Neural crest cell (in vitro differentiated cells): ENCODE data around the gene ATP2A1. TPM values are rescaled to one million over a fixed set of nuclear protein-coding genes. Genes with fewer than 3 reads are reported as not detected.
"Not testable (repeated sequence)": the region's sequence is repeated elsewhere in the genome, so short reads cannot be mapped to it uniquely, and the experiment has no call there.

Experiments
- DNase-seq: peaks from one replicate; pipeline ENCODE4 v3.0.0; 2021; ENCODE audit warnings: low read depth, mixed read lengths, low spot score
- H3K27ac Mint-ChIP-seq: one replicate; pipeline ENCODE4 v1.8.0; 2021; ENCODE audit warnings: mild to moderate bottlenecking, mixed read lengths; ENCODE audit not compliant: unreplicated experiment
- H3K27me3 Mint-ChIP-seq: 2 replicates; pipeline ENCODE4 v1.8.0; 2021; ENCODE audit warnings: low read depth, mild to moderate bottlenecking, mixed read lengths
- H3K36me3 Mint-ChIP-seq: 2 replicates; pipeline ENCODE4 v1.8.0; 2021; ENCODE audit warnings: low read depth, mild to moderate bottlenecking, mixed read lengths
- H3K4me1 Mint-ChIP-seq: 2 replicates; pipeline ENCODE4 v1.8.0; 2021; ENCODE audit warnings: mixed read lengths
- H3K4me3 Mint-ChIP-seq: one replicate; pipeline ENCODE4 v1.8.0; 2021; ENCODE audit warnings: mild to moderate bottlenecking, mixed read lengths
- H3K9me3 Mint-ChIP-seq: 2 replicates; pipeline ENCODE4 v1.8.0; 2021; ENCODE audit warnings: mixed read lengths
- total RNA-seq: library from RNA; stranded (reverse); gene quantifications from 2 replicates; pipeline ENCODE4 v1.2.1, GENCODE V29; 2021
- TF ChIP-seq, protein P1 (sequence below): fragments of 200-600 bp; sonication (generic); conservative IDR thresholded peaks from 2 replicates; pipeline ENCODE4 v1.5.0; 2021; ENCODE audit warnings: antibody characterized with exemption, mild to moderate bottlenecking

ATP2A1 gene
- total RNA-seq, 1 donor from 2014 or later, result 3.3 TPM

GRCh38 chr16:28886945-28887344 is 8.7 kb downstream of the ATP2A1 start:
- H3K27me3 Mint-ChIP-seq, result no peaks in the 10 kb centered on the region
- H3K4me3 Mint-ChIP-seq, result no peak overlapping the region
- H3K9me3 Mint-ChIP-seq, result no peaks in the 10 kb centered on the region
- no peaks in the 10 kb centered on the region for H3K36me3 Mint-ChIP-seq
- H3K27ac Mint-ChIP-seq, result no peak overlapping the region
- DNase-seq, result no peak
- peaks cover 14% of the 10 kb centered on the region for H3K4me1 Mint-ChIP-seq
- TF ChIP-seq, protein P1, sequence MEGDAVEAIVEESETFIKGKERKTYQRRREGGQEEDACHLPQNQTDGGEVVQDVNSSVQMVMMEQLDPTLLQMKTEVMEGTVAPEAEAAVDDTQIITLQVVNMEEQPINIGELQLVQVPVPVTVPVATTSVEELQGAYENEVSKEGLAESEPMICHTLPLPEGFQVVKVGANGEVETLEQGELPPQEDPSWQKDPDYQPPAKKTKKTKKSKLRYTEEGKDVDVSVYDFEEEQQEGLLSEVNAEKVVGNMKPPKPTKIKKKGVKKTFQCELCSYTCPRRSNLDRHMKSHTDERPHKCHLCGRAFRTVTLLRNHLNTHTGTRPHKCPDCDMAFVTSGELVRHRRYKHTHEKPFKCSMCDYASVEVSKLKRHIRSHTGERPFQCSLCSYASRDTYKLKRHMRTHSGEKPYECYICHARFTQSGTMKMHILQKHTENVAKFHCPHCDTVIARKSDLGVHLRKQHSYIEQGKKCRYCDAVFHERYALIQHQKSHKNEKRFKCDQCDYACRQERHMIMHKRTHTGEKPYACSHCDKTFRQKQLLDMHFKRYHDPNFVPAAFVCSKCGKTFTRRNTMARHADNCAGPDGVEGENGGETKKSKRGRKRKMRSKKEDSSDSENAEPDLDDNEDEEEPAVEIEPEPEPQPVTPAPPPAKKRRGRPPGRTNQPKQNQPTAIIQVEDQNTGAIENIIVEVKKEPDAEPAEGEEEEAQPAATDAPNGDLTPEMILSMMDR, result no peak

GRCh38 chr16:28890355-28890754 is 12.1 kb downstream of the ATP2A1 start:
- DNase-seq, H3K27ac Mint-ChIP-seq, H3K36me3 Mint-ChIP-seq, H3K27me3 Mint-ChIP-seq, H3K4me1 Mint-ChIP-seq, H3K4me3 Mint-ChIP-seq, H3K9me3 Mint-ChIP-seq: not testable (repeated sequence)

DNA sequence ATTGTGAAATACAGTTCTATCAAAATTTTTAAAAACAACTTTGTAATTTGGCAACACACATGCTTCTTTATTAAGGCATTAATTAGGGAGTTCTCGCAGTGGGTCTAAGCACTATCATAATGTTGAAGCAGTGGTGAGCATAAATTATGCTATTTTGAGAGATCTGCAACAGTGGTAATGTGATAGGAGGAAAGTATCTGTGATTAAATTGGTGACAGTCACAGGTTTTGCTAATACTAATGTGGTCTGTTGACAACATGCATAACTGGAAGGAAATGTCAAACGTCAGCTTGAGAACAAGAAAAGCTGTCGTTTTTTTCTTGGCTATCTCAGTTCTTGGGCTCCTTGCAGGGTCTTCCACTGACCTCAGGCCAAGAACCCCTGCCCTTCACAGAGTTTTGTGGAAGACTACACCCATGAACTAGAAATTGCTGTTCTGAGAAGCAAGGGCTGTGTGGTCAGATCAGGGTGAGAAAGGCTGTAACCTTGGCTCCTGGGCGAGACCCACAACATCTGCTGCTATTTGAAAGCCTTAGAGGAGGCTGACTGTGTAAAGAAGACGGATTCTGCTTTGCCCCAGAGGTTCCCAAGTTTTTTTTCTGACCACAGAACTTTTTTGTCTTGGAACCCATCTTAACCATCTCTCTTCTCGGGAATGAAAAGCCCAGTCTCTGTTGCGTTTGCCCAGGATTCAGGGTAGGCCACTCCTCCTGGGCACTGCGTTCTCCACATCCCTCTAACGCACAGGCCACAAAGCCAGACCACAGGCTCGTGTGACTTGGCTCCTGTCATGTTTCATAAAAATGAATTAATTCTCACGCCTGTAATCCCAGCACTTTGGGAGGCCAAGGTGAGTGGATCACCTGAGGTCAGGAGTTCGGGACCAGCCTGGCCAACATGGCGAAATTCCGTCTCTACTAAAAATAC is 13.9 kb downstream of the ATP2A1 start:
- Mint-ChIP-seq H3K4me3 (no peak overlapping the region), H3K4me1 (no peaks in the 10 kb centered on the region), H3K27ac (no peak overlapping the region), H3K27me3 (no peaks in the 10 kb centered on the region), H3K36me3 (no peaks in the 10 kb centered on the region), H3K9me3 (no peaks in the 10 kb centered on the region)
- TF ChIP-seq, protein P1, result no peak
- no peak for DNase-seq

DNA sequence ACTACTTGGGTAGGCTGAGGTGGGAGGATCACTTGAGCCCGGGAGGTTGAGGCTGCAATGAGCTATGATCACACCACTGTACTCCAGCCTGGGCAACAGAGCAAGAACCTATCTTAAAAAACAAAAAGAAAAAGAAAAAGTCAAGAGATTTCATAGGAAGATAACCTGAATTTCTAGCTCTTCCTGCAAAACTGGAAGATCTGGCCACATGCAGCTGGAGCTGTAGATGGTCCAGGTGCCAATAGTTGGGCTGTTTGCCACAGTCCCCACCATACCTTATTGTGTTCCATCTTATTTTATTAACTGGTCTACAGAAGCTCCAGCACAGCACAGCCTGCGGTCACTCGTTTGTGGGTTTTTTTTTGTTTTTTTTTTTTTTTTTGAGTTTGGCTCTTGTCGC is 15.0 kb downstream of the ATP2A1 start:
- Mint-ChIP-seq H3K36me3 (no peaks in the 10 kb centered on the region), H3K27me3 (no peaks in the 10 kb centered on the region), H3K4me3 (no peak overlapping the region), H3K27ac (no peak overlapping the region), H3K4me1 (no peaks in the 10 kb centered on the region), H3K9me3 (no peaks in the 10 kb centered on the region)
- TF ChIP-seq, protein P1, result no peak
- no peak for DNase-seq

DNA sequence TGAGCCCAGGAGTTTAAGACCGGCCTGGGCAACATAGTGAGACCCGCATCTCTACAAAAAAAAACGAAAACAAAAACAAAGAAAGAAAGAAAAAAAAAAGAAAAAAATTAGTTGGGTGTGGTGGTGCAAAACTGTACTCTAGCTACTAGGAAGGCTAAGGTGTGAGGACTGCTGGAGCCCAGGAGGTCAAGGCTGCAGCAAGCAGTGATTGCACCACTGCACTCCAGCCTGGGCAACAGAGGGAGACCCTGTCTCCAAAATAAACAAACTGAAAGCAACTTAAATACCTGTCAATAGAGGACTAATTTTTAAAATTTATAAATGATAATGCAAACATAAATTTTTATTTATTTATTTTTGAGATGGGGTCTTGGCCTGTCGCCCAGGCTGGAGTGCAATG is 17.3 kb downstream of the ATP2A1 start:
- TF ChIP-seq, protein P1, result no peak
- no peak overlapping the region for H3K27ac Mint-ChIP-seq
- no peak for DNase-seq
- no peaks in the 10 kb centered on the region for H3K36me3 Mint-ChIP-seq
- H3K9me3 Mint-ChIP-seq, result no peaks in the 10 kb centered on the region
- no peaks in the 10 kb centered on the region for H3K27me3 Mint-ChIP-seq
- no peaks in the 10 kb centered on the region for H3K4me1 Mint-ChIP-seq
- no peak overlapping the region for H3K4me3 Mint-ChIP-seq

- no peak for DNase-seq
- H3K4me1 Mint-ChIP-seq, result no peaks in the 10 kb centered on the region
- H3K27me3 Mint-ChIP-seq, result no peaks in the 10 kb centered on the region
- no peaks in the 10 kb centered on the region for H3K9me3 Mint-ChIP-seq
- H3K36me3 Mint-ChIP-seq, result no peaks in the 10 kb centered on the region
- H3K4me3 Mint-ChIP-seq, result no peak overlapping the region
- peak overlapping the region; percentile 71 for H3K27ac Mint-ChIP-seq
- TF ChIP-seq, protein P1, result no peak
Measured at GRCh38 chr16:28897826-28898225, 19.5 kb downstream of the ATP2A1 start.
